Heart right ventricle (tissue), 16 donors: ENCODE data around the gene STMND1. TPM values are rescaled to one million over a fixed set of nuclear protein-coding genes. Genes with fewer than 3 reads are reported as not detected.

Experiments used
- ATAC-seq, 8 donors: fragments of 200-7000 bp; cut with Tn5 transposase; one replicate each; pipeline ENCODE4 v1.9.1; 2020; ENCODE audit warnings: mild to moderate bottlenecking in 8 of 8, moderate library complexity in 8 of 8, moderate number of reproducible peaks in 1 of 8
- DNase-seq, 2 donors: peaks; one replicate each; pipeline ENCODE4 v3.0.0-alpha.2; 2020
- H3K27ac ChIP-seq, 10 donors: fragments of 200-600 bp; sonication (generic) in 2 of 10; one replicate each; pipeline versions ENCODE4 v1.5.0 to v1.8.0; 2020 to 2022; ENCODE audit warnings: mild to moderate bottlenecking in 3 of 10
- H3K27me3 ChIP-seq, 7 donors: fragments of 200-600 bp; one replicate each; pipeline ENCODE4 v1.8.0; 2021 to 2022; ENCODE audit warnings: mild to moderate bottlenecking in 2 of 7
- H3K36me3 ChIP-seq, 9 donors: fragments of 200-600 bp; sonication (generic) in 1 of 9; one replicate each; pipeline versions ENCODE4 v1.5.0 to v1.8.0; 2020 to 2022; ENCODE audit warnings: mild to moderate bottlenecking in 2 of 9
- H3K4me1 ChIP-seq, 9 donors: fragments of 200-600 bp; sonication (generic) in 1 of 9; one replicate each; pipeline versions ENCODE4 v1.5.0 to v1.8.0; 2020 to 2022; ENCODE audit warnings: mild to moderate bottlenecking in 4 of 9
- H3K4me3 ChIP-seq, 10 donors: fragments of 200-600 bp; sonication (generic) in 2 of 10; one replicate each; pipeline versions ENCODE4 v1.5.0 to v1.8.0; 2020 to 2022; ENCODE audit warnings: mild to moderate bottlenecking in 7 of 10, moderate library complexity in 2 of 10
- H3K9me3 ChIP-seq, 11 donors: fragments of 200-600 bp in 10 of 11; sonication (generic) in 2 of 11; one replicate each; pipeline versions ENCODE4 v1.5.0 to v1.8.0; 2013 to 2022; ENCODE audit warnings: mild to moderate bottlenecking in 2 of 11, control low read depth in 1 of 11, moderate library complexity in 1 of 11
- WGBS, 2 donors: extraction: QIAGEN DNeasy Blood & Tissue Kit; methylation state at CpG; one replicate each; pipeline ENCODE4 v1.1.7; 2013; ENCODE audit warnings: inconsistent platforms in 1 of 2; 5-methylcytosine and 5-hydroxymethylcytosine counted together
- intact Hi-C, 10 donors: fragments of 100-400 bp; cut with DNase I; formaldehyde crosslinking; loops; one replicate each; pipeline versions ENCODE4 v1.11.1 to v1.14.2; 2022
- long read RNA-seq, 3 donors: library from polyadenylated mRNA; unstranded; transcript quantifications; one replicate each; pipeline ENCODE4 v2.0.0, GENCODE V29; 2020 to 2021
- polyA plus RNA-seq, 2 donors: library from polyadenylated mRNA; stranded (reverse); fragments of 200-250 nt; gene quantifications; one replicate each; pipeline ENCODE4 v1.2.3, GENCODE V29; 2013
- total RNA-seq, 10 donors: library from RNA; stranded (reverse); fragmentation: NEBNext Ultra II Directional in 3 of 10; extraction: Animal tissue kit (Norgen Biotek cat#: 25700) in 3 of 10; gene quantifications; one replicate each; pipeline versions ENCODE4 v1.2.1 to v1.2.4, GENCODE V29; 2021 to 2023
- TF ChIP-seq, protein P1 (sequence below), 9 donors: fragments of 200-600 bp; sonication (generic) in 2 of 9; IDR thresholded peaks; one replicate each; pipeline versions ENCODE4 v1.5.0 to v1.8.0; 2021 to 2022; ENCODE audit warnings: antibody characterized with exemption in 9 of 9, mild to moderate bottlenecking in 5 of 9, moderate library complexity in 1 of 9
- donor health status: Arrhythmogenic right ventricular cardiomyopathy.
- donor health status: ischemic (EF 13 %, LVEDD 7.1; RV severe dilation, severe dysfunction).
- donor health status: healthy with polysubstance abuse.
- donor health status: DM: no; HTN: yes; CAD: no.
- donor health status: DM: no; HTN: no; CAD: no.
- donor health status: ischemic (EF 25% LVEDD 6.9; RV normal size, moderate dysfunction).
- donor health status: ischemic (EF 25% LVEDD 5.7; RV mildly dilated, moderate dysfunction).
- donor health status: healthy.
- donor health status: DM: yes; HTN: yes; CAD: no.
- donor health status: Ischemic cardiomyopathy.
- donor health status: ischemic (EF 35%, LVEDD 5.7; RV mildly dilated, moderate dysfunction).
- donor health status: nonischemic (EF 11% LVEDD 7.7; RV severe dilation, severe dysfunction).
- donor health status: DM: yes; HTN: yes; CAD: no.
- donor health status: PGD.
- donor health status: ischemic (EF 29% LVEDD 5.4; RV normal size, mild dysfunction).
- donor health status: nonischemic (EF 23%, LVEDD 6.1; RV moderate dilation, normal function).

The STMND1 gene
- total RNA-seq (not detected), polyA plus RNA-seq (not detected)
- long read RNA-seq, donor 1 = 0 reads
- long read RNA-seq, donor 2 = 0 reads
- long read RNA-seq, donor 3 = 0 reads

DNA sequence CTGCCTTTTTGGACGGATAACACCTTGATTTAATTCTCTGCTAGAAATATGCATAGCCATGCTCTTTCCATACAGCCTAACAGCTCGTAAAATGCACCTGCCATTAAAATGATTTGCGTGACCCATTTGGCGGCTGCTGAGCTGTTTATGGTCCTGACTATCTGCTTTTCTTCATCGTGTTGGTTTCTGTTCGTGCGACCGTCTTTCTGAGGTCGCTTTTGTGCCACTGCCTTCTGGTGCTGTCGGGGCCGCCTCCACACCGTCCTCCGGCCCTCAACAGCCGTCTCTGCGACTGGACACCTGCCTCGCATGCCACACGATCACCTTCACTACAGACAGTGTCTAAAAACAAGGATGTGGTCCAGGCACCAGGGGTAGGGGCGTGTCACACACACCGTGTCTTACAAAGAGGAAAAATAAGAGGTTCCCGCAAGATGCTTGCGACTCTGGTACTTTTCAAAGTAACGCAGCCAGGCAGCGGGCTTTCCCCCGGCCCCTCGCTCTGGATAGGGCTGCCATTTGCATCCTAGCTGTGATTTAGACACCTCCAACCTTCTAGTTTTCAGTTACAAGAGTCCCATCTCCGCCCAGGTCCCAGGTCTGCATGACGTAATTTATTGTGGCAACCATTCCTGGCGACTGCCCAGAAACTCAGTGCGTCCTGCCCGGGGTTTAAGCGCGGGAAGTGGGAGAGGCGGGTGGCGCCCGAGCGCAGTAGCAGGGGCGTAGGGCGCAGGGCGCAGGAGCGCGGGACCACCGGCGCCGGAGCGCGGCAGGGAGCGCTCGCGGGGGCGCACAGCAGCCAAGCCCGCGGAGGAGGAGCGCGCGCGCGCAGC is at the start of gene STMND1:
TSS of gene STMND1 (plus strand) at position 629 of the 836 bp plus-strand sequence. CDS start 208 bp downstream, outside the sequence.
- DNase-seq (peak in 1 of 2 donors; percentile 25), ATAC-seq (peak in 7 of 8 donors; percentile 41 to 73 (median 54))
- TF ChIP-seq, protein P1, sequence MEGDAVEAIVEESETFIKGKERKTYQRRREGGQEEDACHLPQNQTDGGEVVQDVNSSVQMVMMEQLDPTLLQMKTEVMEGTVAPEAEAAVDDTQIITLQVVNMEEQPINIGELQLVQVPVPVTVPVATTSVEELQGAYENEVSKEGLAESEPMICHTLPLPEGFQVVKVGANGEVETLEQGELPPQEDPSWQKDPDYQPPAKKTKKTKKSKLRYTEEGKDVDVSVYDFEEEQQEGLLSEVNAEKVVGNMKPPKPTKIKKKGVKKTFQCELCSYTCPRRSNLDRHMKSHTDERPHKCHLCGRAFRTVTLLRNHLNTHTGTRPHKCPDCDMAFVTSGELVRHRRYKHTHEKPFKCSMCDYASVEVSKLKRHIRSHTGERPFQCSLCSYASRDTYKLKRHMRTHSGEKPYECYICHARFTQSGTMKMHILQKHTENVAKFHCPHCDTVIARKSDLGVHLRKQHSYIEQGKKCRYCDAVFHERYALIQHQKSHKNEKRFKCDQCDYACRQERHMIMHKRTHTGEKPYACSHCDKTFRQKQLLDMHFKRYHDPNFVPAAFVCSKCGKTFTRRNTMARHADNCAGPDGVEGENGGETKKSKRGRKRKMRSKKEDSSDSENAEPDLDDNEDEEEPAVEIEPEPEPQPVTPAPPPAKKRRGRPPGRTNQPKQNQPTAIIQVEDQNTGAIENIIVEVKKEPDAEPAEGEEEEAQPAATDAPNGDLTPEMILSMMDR (IDR thresholded peaks at IDR 0.05) = no peak
- Histone ChIP-seq H3K4me3 (peak within 1 kb of the TSS in 9 of 10 donors; percentile 18 to 53 (median 40)), H3K27ac (no peak within 1 kb of the TSS), H3K9me3 (no peaks in the 10 kb centered on the region), H3K36me3 (no peaks in the 10 kb centered on the region), H3K27me3 (peaks cover 0 to 53% (median 21%) of the 10 kb centered on the region in 7 donors), H3K4me1 (peaks cover 0 to 21% (median 12%) of the 10 kb centered on the region in 9 donors)
- intact Hi-C loops = no loop called here
- 6 to 7% methylated on average over 56 to 57 of the region's 57 CpGs for WGBS, 2 donors

GRCh38 chr6:17054647-17055046 is 47.2 kb upstream of the STMND1 start:
- 80 to 83% methylated on average over 2 of the region's 2 CpGs for WGBS, 2 donors
- H3K4me1 ChIP-seq = peaks cover 0 to 12% (median 5%) of the 10 kb centered on the region in 9 donors
- no peak for DNase-seq
- TF ChIP-seq, protein P1 (IDR thresholded peaks at IDR 0.05) = no peak
- H3K27ac ChIP-seq = no peak overlapping the region
- H3K4me3 ChIP-seq = no peak overlapping the region
- no peaks in the 10 kb centered on the region for H3K9me3 ChIP-seq
- ATAC-seq = no peak
- no peaks in the 10 kb centered on the region for H3K27me3 ChIP-seq
- intact Hi-C loops = no loop called here
- H3K36me3 ChIP-seq = no peaks in the 10 kb centered on the region

- H3K9me3 ChIP-seq = no peaks in the 10 kb centered on the region
- no peaks in the 10 kb centered on the region for H3K27me3 ChIP-seq
- H3K4me1 ChIP-seq = peaks cover 0 to 12% (median 5%) of the 10 kb centered on the region in 9 donors
- WGBS, 2 donors = 32 to 56% methylated on average over 2 of the region's 2 CpGs
- no peak overlapping the region for H3K27ac ChIP-seq
- no peak for DNase-seq
- intact Hi-C loops = no loop called here
- H3K36me3 ChIP-seq = no peaks in the 10 kb centered on the region
- TF ChIP-seq, protein P1 (IDR thresholded peaks at IDR 0.05) = no peak
- no peak for ATAC-seq
- H3K4me3 ChIP-seq = no peak overlapping the region
These were observed 44.5 kb upstream of the STMND1 start for GRCh38 chr6:17057322-17057721.

- ATAC-seq = no peak
These were observed 43.3 kb upstream of the STMND1 start for GRCh38 chr6:17058550-17058949.

More at GRCh38 chr6:17058550-17058949, 43.3 kb upstream of the STMND1 start:
- no peak overlapping the region for H3K4me3 ChIP-seq
- TF ChIP-seq, protein P1 (IDR thresholded peaks at IDR 0.05) = no peak
- H3K36me3 ChIP-seq = no peaks in the 10 kb centered on the region
- no peak overlapping the region for H3K27ac ChIP-seq
- H3K27me3 ChIP-seq = no peaks in the 10 kb centered on the region
- 68 to 78% methylated on average over 2 of the region's 2 CpGs for WGBS, 2 donors
- DNase-seq = no peak
- H3K9me3 ChIP-seq = no peaks in the 10 kb centered on the region
- intact Hi-C loops = no loop called here
- peaks cover 0 to 12% (median 5%) of the 10 kb centered on the region in 9 donors for H3K4me1 ChIP-seq
